GM23248 (cell line): ENCODE measurements around the gene GRID2.

Experiments used
- EZH2 ChIP-seq: fragments of 200-600 bp; sonication (generic); IDR thresholded peaks from 2 replicates; pipeline ENCODE4 v1.6.1; 2018; ENCODE audit warnings: antibody characterized with exemption, mild to moderate bottlenecking; ENCODE audit not compliant: insufficient read depth, poor library complexity, severe bottlenecking
- EZH2phosphoT487 ChIP-seq: fragments of 200-600 bp; sonication (generic); IDR thresholded peaks from 2 replicates; pipeline ENCODE4 v1.6.1; 2018; ENCODE audit warnings: antibody characterized with exemption, moderate library complexity, mild to moderate bottlenecking, low read depth; ENCODE audit not compliant: insufficient read depth

DNA sequence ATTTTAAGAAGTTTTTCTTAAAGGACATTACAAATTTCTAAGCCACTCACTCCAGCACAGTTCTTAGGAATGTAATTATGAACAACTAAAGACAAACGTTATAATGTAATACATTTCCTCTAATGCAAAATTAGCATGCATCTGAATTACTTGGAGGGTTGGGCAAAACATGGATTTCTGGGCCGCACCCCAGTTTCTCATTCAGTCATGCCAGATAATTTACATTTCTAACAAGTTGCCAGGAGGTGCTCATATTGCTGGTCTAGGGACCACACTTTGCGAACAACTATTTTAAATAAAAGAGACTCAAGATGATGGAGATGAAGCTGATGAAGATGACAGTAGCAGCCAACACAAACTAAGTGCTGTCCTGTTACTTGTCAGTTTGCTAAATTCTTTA, 840.1 kb downstream of the GRID2 start:
- TF ChIP-seq EZH2 (no peak), EZH2phosphoT487 (no peak)
